Testis (tissue), 3 donors: ENCODE measurements around the gene ACBD6. TPM values are rescaled to one million over a fixed set of nuclear protein-coding genes. Genes with fewer than 3 reads are reported as not detected.

Source experiments
- DNase-seq: peaks from one replicate; pipeline ENCODE4 v3.0.0-alpha.2; 2019
- H3K27ac ChIP-seq, 2 donors: fragments of 200-600 bp; sonication (generic); one replicate each; pipeline ENCODE4 v1.5.1; 2019
- H3K27me3 ChIP-seq: fragments of 200-600 bp; sonication (generic); one replicate; pipeline ENCODE4 v1.5.1; 2019
- H3K36me3 ChIP-seq: fragments of 200-600 bp; sonication (generic); one replicate; pipeline ENCODE4 v1.5.1; 2017; ENCODE audit warnings: low read depth; ENCODE audit errors: missing control alignments
- H3K4me1 ChIP-seq: fragments of 200-600 bp; sonication (generic); one replicate; pipeline ENCODE4 v1.5.1; 2019
- H3K4me3 ChIP-seq, 2 donors: fragments of 200-600 bp; sonication (generic); one replicate each; pipeline ENCODE4 v1.5.1; 2017 to 2019
- H3K9me3 ChIP-seq: fragments of 200-600 bp; sonication (generic); one replicate; pipeline ENCODE4 v1.5.1; 2017
- POLR2A ChIP-seq: fragments of 450-650 bp; IDR thresholded peaks from one replicate; pipeline ENCODE4 v1.6.1; 2017; ENCODE audit warnings: antibody characterized with exemption, mild to moderate bottlenecking, moderate library complexity
- WGBS, 2 donors: methylation state at CpG; one replicate each; pipeline ENCODE4 v1.1.5; 2018; 5-methylcytosine and 5-hydroxymethylcytosine counted together
- intact Hi-C: fragments of 100-400 bp; cut with DNase I; formaldehyde crosslinking; loops from one replicate; pipeline ENCODE4 v1.15.1; 2023; ENCODE audit warnings: low total_unique reads
- polyA plus RNA-seq: library from polyadenylated mRNA; stranded (reverse); fragments of 350-450 nt; fragmentation: Illumina TruSeq; extraction: RNeasy Lipid Tissue Mini Kit (QIAGEN cat#74804); gene quantifications from one replicate; pipeline ENCODE4 v1.2.3, GENCODE V29; 2014; ENCODE audit warnings: low read depth, low replicate concordance; ENCODE audit not compliant: insufficient read depth
- total RNA-seq, 2 donors: library from RNA; depleted of rRNA; stranded (reverse); fragments of >200 nt; gene quantifications; one replicate each; pipeline ENCODE4 v1.2.3, GENCODE V29; 2016
- TF ChIP-seq, protein P1 (sequence below), 3 experiments: fragments of 450-650 bp in 2 of 3; fragments of 200-600 bp in 1 of 3; sonication (generic) in 1 of 3; IDR thresholded peaks; one replicate each; pipeline ENCODE4 v1.5.1; 2016 to 2019; ENCODE audit warnings: antibody characterized with exemption in 3 of 3, mild to moderate bottlenecking in 2 of 3, moderate library complexity in 1 of 3

The ACBD6 gene
- total and polyA plus RNA-seq, 3 donors from 2014 or later = 61.9 to 102 (median 97.2) TPM

DNA sequence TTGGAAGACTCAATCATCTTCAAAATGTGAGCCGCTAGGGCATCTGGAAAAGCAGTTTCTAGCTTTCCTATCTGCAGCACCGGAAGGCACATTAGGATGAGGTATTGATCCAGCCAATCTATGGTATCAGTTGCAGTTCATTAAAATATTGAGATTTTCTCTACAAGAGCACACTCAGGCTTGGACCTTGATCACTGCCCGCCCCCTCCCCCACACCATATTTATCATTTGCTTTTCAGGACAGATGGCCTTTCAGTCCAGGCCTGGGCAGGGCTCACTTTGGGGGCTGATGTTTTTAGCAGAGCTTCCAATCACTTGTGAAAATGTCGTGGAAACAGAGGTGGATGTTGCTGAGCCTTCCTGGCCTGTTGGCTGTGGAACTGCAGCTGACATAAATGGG is 254.8 kb downstream of the ACBD6 start:
- H3K4me1 ChIP-seq = no peaks in the 10 kb centered on the region
- no peaks in the 10 kb centered on the region for H3K9me3 ChIP-seq
- WGBS, 2 donors = 86 to 94% methylated on average over 4 of the region's 4 CpGs
- DNase-seq = no peak
- H3K36me3 ChIP-seq = no peaks in the 10 kb centered on the region
- intact Hi-C loops = loop anchor here (5.0 kb wide), 1 partner anchor 240 kb away; no protein-coding TSS in a partner anchor
- H3K27ac ChIP-seq = no peak overlapping the region
- no peak overlapping the region for H3K4me3 ChIP-seq
- TF ChIP-seq, protein P1, sequence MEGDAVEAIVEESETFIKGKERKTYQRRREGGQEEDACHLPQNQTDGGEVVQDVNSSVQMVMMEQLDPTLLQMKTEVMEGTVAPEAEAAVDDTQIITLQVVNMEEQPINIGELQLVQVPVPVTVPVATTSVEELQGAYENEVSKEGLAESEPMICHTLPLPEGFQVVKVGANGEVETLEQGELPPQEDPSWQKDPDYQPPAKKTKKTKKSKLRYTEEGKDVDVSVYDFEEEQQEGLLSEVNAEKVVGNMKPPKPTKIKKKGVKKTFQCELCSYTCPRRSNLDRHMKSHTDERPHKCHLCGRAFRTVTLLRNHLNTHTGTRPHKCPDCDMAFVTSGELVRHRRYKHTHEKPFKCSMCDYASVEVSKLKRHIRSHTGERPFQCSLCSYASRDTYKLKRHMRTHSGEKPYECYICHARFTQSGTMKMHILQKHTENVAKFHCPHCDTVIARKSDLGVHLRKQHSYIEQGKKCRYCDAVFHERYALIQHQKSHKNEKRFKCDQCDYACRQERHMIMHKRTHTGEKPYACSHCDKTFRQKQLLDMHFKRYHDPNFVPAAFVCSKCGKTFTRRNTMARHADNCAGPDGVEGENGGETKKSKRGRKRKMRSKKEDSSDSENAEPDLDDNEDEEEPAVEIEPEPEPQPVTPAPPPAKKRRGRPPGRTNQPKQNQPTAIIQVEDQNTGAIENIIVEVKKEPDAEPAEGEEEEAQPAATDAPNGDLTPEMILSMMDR (IDR thresholded peaks at IDR 0.05) = no peak
- TF ChIP-seq POLR2A = no peak
- no peaks in the 10 kb centered on the region for H3K27me3 ChIP-seq

DNA sequence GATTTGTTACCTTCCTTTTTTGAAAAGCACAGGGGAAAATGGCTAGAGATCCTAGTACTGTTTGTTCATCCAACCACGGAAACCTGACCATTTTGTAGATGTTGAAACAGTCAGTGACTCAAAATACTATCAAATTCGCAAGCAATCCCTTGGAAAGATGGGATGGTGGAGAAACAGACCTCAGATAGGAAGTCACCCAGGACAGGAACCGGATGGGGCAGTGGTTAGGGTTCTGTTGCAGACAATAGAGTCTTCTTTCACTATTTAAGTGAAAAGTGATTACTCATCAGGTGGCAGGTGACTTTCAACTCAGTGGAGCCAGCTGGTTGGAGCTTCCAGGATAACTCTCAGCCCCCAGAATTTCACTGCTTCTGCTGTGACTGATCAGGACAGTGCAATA is 255.3 kb downstream of the ACBD6 start:
- H3K9me3 ChIP-seq = no peaks in the 10 kb centered on the region
- no peak overlapping the region for H3K27ac ChIP-seq
- 93 to 98% methylated on average over 3 of the region's 3 CpGs for WGBS, 2 donors
- DNase-seq = no peak
- H3K4me1 ChIP-seq = no peaks in the 10 kb centered on the region
- no peaks in the 10 kb centered on the region for H3K27me3 ChIP-seq
- intact Hi-C loops = loop anchor here (5.0 kb wide), 1 partner anchor 240 kb away; no protein-coding TSS in a partner anchor
- no peaks in the 10 kb centered on the region for H3K36me3 ChIP-seq
- TF ChIP-seq, protein P1 (IDR thresholded peaks at IDR 0.05) = no peak
- TF ChIP-seq POLR2A = no peak
- H3K4me3 ChIP-seq = no peak overlapping the region

DNA sequence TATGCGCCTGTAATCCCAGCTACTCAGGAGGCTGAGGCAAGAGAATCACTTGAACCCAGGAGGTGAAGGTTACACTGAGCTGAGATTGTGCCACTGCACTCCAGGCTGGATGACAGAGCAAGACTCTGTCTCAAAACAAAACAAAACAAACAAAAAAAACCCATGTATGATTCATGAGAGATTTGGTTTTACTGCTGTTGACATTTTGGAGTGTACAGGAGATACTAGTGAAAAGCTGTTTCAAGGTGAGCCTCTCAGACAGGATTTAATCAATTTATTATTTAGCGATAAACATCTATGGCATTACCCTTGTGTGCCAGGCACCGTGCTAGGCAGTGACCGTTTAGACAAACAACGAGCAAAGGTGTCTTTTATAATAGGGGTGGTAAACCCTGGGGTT is 255.8 kb downstream of the ACBD6 start:
- no peaks in the 10 kb centered on the region for H3K36me3 ChIP-seq
- intact Hi-C loops = loop anchor here (5.0 kb wide), 1 partner anchor 241 kb away; no protein-coding TSS in a partner anchor
- no peaks in the 10 kb centered on the region for H3K9me3 ChIP-seq
- DNase-seq = no peak
- H3K27ac ChIP-seq = no peak overlapping the region
- no peaks in the 10 kb centered on the region for H3K4me1 ChIP-seq
- no peak overlapping the region for H3K4me3 ChIP-seq
- TF ChIP-seq POLR2A = no peak
- TF ChIP-seq, protein P1 (IDR thresholded peaks at IDR 0.05) = no peak
- WGBS, 2 donors = 93 to 95% methylated on average over 5 of the region's 5 CpGs
- H3K27me3 ChIP-seq = no peaks in the 10 kb centered on the region

DNA sequence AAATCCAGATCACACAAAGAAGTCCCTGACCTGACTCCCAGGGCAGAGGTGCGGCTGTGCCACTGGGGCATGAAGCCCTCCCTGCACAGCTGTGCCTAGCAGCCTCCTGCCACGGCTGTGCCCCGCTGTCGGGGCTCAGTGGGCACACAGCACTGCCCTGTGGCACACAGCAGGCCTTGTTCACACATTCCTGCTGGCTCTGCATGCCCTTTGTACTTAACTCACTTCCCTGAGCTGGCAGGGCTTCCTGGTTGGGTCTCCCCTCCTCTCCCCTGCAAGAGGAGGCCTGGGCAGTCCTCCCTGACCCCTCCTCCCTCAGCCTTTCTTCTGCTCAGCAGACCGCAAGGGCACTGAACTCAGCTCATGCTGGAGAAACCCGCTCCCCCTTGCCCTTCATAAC is 257.5 kb downstream of the ACBD6 start:
- WGBS, 2 donors = 86 to 90% methylated on average over 6 of the region's 6 CpGs
- no peaks in the 10 kb centered on the region for H3K36me3 ChIP-seq
- intact Hi-C loops = loop anchor here (5.0 kb wide), 1 partner anchor 242 kb away; no protein-coding TSS in a partner anchor
- H3K27ac ChIP-seq = no peak overlapping the region
- no peak for DNase-seq
- no peaks in the 10 kb centered on the region for H3K9me3 ChIP-seq
- no peaks in the 10 kb centered on the region for H3K27me3 ChIP-seq
- H3K4me1 ChIP-seq = no peaks in the 10 kb centered on the region
- no peak overlapping the region for H3K4me3 ChIP-seq
- TF ChIP-seq, protein P1 (IDR thresholded peaks at IDR 0.05) = no peak
- no peak for TF ChIP-seq POLR2A

DNA sequence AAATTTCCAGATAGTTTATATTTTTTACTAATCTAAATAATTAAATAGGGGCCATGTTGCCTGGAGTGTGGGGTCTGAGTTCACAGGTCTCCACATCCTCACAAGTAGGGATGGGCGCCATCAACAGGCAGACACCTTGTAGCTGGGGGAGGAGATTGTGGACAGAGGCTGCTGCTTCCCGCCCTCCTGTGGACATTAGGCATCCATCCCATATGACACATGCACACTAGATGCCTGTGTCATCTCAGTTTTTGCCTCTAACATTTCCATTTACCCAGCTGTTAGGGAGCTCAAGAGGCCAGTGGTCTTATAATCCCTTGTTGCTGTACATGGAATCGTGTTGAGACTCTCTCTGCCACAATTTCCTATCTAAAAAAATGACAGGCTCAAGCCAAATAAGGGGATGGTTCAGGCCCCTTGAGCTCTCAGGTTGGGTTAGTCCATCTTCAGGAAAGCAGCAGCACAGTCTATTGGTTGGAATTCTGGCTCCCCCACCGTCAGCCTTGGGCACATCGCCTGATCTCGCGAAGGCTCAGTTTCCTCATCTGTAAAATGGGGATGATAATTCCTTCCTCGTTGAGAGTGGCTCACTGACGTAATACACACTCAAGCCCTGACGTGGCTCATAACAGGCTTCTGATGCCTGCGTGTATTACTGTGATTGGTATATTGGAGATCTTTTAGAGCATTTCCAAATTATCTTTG is 258.7 kb downstream of the ACBD6 start:
- Histone ChIP-seq H3K4me1 (no peaks in the 10 kb centered on the region), H3K36me3 (no peaks in the 10 kb centered on the region), H3K4me3 (no peak overlapping the region), H3K27ac (no peak overlapping the region), H3K27me3 (peaks cover 3% of the 10 kb centered on the region), H3K9me3 (no peaks in the 10 kb centered on the region)
- WGBS, 2 donors = 89 to 94% methylated on average over 11 of the region's 11 CpGs
- intact Hi-C loops = no loop called here
- no peak for DNase-seq
- TF ChIP-seq, protein P1 (IDR thresholded peaks at IDR 0.05) = no peak
- no peak for TF ChIP-seq POLR2A
